ES-I3 (cell line): ENCODE results near the gene SAMD1.

Experiments used
- H3K36me3 ChIP-seq: 2 replicates; pipeline ENCODE4 v1.6.1; 2013; ENCODE audit warnings: mild to moderate bottlenecking, low read length, control low read depth, moderate library complexity; ENCODE audit not compliant: insufficient read depth
- H3K4me1 ChIP-seq: 2 replicates; pipeline ENCODE4 v1.6.1; 2013; ENCODE audit warnings: mild to moderate bottlenecking, control low read depth, low read length; ENCODE audit not compliant: insufficient read depth
- H3K9ac ChIP-seq: 2 replicates; pipeline ENCODE4 v1.6.1; 2013; ENCODE audit warnings: low read depth, mild to moderate bottlenecking, low read length, moderate library complexity
- H3K9me3 ChIP-seq: 2 replicates; pipeline ENCODE4 v1.6.1; 2013; ENCODE audit warnings: mild to moderate bottlenecking, low read length, moderate library complexity; ENCODE audit not compliant: control insufficient read depth, insufficient read depth

SAMD1 gene

DNA sequence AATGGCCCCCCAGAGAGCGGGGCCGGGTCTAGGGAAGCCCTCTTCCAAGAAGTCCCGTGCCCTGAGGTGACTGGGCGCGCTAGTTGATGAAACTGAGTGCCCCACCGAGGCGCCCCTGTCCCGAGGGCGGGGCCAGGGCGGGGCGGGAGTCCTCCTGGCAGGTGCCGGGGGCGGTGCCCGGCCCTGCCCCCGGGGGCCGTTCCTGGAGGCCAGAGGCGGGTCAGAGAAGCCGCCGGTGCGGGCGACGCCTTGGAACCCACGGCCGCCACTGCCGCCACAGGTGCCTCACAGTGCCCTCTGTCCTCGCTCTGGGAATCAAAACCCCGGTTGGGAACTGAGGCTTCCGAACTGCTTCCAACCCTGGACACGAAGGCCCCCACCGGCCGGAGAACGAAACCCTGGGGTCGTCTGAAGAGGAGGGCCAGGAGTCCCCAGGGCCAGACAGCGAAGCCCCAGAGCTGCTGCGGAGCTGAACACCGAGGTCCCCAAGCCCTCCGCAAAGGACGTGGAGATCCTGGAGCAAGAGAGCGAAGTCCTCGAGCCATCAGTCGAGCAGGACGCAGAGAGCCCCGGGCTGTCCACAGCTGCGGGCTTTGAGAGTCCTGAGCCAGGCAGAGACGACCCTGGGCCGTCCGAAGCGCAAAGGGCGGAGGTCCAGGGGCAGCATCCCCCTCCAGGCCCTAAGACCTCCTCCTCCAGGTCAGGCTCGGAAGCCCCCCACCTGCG, 17.9 kb downstream of the SAMD1 start, which contains the start of gene MISP3:
Gene MISP3, plus strand, starts transcription at position 252 of the 726 bp plus-strand sequence. CDS start 524 bp downstream, outside the sequence.
- Histone ChIP-seq H3K9me3 (no peaks in the 10 kb centered on the region), H3K36me3 (no peaks in the 10 kb centered on the region), H3K9ac (peak within 1 kb of the TSS; percentile 74; the same call in 1 of the 2 replicates), H3K4me1 (no peaks in the 10 kb centered on the region; the same call in 1 of the 2 replicates)

DNA sequence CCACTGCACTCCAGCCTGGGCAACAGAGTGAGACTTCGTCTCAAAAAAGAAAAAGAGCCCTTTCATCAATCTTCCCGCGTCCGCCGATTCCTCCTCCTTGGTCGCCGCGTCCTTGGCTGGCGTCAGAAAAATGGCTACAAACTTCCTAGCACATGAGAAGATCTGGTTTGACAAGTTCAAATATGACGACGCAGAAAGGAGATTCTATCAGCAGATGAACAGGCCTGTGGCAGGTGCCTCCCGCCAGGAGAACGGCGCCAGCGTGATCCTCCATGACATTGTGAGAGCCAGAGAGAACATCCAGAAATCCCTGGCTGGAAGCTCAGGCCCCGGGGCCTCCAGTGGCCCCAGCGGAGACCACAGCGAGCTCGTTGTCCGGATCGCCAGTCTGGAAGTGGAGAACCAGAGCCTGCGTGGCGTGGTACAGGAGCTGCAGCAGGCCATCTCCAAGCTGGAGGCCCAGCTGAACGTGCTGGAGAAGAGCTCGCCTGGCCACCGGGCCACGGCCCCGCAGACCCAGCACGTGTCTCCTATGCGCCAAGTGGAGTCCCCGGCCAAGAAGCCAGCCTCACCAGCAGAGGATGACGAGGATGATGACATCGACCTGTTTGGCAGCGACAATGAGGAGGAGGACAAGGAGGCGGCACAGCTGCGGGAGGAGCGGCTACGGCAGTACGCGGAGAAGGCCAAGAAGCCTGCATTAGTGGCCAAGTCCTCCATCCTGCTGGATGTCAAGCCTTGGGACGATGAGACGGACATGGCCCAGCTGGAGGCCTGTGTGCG, 20.1 kb downstream of the SAMD1 start:
- Histone ChIP-seq H3K9me3 (no peaks in the 10 kb centered on the region), H3K36me3 (no peaks in the 10 kb centered on the region), H3K4me1 (no peaks in the 10 kb centered on the region; the same call in 1 of the 2 replicates), H3K9ac (no peak overlapping the region)

DNA sequence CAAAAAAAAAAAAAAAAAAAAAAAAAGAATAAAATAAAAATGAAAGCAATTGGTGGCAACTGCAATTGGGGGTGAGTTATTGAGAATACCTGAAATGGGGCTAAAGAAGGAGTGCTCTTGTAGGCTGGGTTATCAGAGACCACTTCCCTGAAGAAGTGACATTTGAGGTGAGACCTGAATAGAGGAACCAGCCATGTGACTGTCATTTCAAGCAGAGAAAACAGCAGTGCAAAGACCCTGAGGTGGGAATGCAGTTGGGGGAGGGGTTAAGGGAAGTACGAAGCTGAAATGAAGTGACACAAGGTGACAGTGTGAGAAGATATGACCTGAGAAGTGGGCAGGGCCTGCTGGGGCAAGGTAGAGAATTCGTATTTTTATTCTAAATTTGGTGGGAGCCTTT, 24.4 kb downstream of the SAMD1 start:
- H3K36me3 ChIP-seq = no peaks in the 10 kb centered on the region
- H3K9ac ChIP-seq = no peak overlapping the region
- H3K9me3 ChIP-seq = no peaks in the 10 kb centered on the region
- H3K4me1 ChIP-seq = no peaks in the 10 kb centered on the region; the same call in 1 of the 2 replicates

DNA sequence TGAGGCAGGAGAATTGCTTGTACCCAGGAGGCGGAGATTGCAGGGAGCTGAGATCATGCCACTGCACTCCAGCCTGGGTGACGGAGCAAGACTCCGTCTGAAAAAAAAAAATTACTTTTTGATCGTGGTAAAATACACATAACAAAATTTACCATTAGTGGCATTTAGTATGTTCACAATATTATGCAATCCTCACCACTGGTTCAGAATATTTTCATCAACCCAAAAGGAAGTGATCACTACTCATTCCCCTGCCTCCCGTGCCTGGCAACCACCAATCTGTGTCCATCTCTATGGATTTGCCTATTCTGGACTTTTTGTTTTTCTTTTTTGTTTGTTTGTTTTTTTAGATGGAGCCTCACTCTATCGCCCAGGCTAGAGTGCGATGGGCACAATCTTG, 27.4 kb downstream of the SAMD1 start:
- Histone ChIP-seq H3K9ac (no peak overlapping the region), H3K9me3 (no peaks in the 10 kb centered on the region), H3K4me1 (peaks cover 6% of the 10 kb centered on the region; the same call in 1 of the 2 replicates), H3K36me3 (no peaks in the 10 kb centered on the region)

DNA sequence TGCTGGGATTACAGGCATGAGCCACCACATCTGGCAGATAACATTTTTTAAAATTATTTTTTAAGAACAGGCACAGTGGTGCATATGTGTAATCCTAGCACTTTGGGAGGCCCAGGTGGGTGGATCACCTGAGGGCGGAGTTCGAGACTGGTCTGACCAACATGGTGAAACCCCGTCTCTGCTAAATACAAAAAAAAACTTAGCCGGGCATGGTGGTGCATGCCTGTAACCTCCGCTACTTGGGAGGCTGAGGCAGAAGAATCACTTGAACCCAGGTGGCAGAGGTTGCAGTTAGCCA, 28.0 kb downstream of the SAMD1 start:
- no peaks in the 10 kb centered on the region for H3K9me3 ChIP-seq
- H3K9ac ChIP-seq = no peak overlapping the region
- no peaks in the 10 kb centered on the region for H3K36me3 ChIP-seq
- peaks cover 7% of the 10 kb centered on the region; the same call in 1 of the 2 replicates for H3K4me1 ChIP-seq

DNA sequence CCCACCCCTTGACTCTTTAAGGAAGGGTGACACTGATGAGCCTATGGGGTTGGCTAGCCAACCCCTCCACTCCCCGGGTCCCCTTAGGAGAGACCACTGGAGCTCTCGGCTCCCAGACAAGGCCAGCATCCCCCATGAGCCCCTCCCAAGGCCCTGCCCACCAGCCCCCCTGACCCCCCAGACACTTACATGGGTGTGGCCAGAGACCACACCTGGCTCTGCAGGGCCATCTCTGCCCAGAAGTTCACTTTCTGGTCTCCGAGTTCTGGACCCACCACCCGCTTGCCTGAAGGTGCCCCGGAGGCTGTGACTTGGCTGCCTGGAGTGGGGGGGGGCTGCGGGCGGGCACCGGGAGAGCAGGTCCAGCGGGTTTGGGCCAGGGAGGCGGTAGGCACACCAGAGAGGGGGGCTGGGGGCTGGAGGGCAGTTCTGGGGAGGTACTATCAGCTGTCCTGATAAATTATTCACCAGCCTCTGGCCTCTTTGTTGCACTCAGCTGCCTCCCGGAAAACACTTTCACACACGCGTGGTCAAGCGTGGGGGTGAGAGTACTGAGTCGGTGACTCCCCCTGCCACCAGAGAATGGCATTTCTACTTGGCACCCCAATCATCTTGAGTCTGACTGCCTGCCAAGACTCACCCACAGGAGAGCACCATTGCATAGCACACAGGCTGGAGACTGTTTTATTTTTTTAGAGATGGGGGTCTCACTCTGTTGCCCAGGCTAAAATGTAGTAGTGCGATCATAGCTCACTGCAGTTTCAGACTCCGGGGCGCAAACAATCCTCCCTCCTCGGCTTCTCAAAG, 28.6 kb downstream of the SAMD1 start, which contains the start of gene PALM3:
Gene PALM3, minus strand, starts transcription at position 326 of the 807 bp plus-strand sequence. Its CDS starts 96 bp downstream, at position 230.
- Histone ChIP-seq H3K36me3 (no peaks in the 10 kb centered on the region), H3K9ac (no peak within 1 kb of the TSS), H3K4me1 (peaks cover 7% of the 10 kb centered on the region; the same call in 1 of the 2 replicates), H3K9me3 (no peaks in the 10 kb centered on the region)

DNA sequence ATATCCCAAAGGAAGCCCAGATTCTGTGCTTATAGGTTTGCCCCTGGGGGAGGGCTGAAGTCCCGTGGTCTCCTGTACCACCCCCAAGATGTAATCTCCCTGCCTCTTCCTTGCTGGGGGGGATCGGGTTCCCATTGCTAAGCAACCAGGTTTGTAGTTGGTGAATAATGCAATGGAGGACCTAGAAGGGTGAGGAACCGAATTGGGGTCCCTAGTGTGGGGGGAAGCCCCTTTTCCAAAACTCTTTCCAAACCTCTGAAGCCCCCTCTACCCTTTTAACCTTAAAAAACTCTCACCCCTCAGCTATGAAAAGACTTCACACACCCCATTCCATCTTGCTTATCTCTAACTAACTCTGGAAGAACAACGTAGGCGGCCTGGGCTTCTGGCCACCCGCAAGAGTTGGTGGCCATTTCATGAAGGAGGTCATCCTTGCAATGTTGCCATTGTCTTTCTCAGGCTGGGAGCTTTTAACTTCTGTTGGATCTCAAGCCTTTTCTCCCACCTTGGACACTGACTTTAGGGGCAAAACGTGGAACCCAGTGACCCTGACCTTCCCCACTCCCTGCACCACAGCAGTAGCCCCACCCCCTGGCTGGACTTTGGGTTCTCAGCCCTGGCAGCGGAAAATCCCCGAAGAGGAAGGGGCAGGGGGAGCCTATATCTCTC, 29.3 kb downstream of the SAMD1 start:
- no peaks in the 10 kb centered on the region for H3K36me3 ChIP-seq
- peaks cover 7% of the 10 kb centered on the region; the same call in 1 of the 2 replicates for H3K4me1 ChIP-seq
- no peak overlapping the region for H3K9ac ChIP-seq
- no peaks in the 10 kb centered on the region for H3K9me3 ChIP-seq

DNA sequence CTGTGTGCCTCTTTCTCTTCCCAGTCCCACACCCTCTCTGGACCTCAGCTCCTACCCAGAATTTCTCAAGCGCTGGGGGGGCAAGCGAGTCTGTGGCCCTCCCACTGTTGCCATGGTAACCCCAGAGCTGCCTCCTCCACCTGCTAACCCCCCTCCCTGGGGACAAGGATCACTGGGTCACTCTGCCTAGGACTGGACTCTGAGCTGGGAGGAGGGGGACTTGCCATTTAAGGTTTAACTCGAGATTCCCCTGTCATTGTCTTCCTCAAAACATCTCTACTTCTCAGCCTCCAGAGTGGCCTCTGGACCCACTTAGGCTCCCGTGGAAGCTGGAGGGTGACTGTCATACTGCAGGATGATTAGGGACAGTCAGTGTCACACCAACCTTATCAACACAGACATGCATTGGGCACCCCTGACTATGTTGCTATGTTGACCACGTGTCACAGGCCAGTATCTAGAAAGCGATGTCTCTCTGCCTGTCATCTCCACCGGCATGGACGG, 30.8 kb downstream of the SAMD1 start:
- Histone ChIP-seq H3K9ac (no peak overlapping the region), H3K36me3 (no peaks in the 10 kb centered on the region), H3K9me3 (no peaks in the 10 kb centered on the region), H3K4me1 (peaks cover 7% of the 10 kb centered on the region; the same call in 1 of the 2 replicates)

DNA sequence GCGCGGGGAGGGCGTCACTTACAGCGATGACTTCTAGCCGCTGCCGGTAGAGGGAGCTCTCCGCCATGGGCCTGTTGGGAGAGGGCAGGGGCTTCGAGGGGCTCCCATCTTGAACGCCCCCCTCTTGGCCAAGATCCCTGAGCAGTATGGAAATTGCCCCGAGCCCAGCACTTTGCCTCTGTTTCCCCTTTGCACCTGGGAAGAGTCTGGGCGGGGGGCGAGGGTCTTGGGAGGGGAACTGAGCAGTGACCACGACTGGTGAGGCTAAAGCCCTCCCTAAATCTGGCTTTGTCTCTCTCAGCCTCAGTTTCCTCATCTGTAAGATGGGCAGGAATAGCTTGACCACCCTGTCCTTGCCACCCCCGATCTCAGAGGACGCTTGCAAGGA, 31.5 kb downstream of the SAMD1 start:
- Histone ChIP-seq H3K36me3 (no peaks in the 10 kb centered on the region), H3K4me1 (peaks cover 7% of the 10 kb centered on the region; the same call in 1 of the 2 replicates), H3K9me3 (no peaks in the 10 kb centered on the region), H3K9ac (peak overlapping the region; percentile 48; the same call in 1 of the 2 replicates)

DNA sequence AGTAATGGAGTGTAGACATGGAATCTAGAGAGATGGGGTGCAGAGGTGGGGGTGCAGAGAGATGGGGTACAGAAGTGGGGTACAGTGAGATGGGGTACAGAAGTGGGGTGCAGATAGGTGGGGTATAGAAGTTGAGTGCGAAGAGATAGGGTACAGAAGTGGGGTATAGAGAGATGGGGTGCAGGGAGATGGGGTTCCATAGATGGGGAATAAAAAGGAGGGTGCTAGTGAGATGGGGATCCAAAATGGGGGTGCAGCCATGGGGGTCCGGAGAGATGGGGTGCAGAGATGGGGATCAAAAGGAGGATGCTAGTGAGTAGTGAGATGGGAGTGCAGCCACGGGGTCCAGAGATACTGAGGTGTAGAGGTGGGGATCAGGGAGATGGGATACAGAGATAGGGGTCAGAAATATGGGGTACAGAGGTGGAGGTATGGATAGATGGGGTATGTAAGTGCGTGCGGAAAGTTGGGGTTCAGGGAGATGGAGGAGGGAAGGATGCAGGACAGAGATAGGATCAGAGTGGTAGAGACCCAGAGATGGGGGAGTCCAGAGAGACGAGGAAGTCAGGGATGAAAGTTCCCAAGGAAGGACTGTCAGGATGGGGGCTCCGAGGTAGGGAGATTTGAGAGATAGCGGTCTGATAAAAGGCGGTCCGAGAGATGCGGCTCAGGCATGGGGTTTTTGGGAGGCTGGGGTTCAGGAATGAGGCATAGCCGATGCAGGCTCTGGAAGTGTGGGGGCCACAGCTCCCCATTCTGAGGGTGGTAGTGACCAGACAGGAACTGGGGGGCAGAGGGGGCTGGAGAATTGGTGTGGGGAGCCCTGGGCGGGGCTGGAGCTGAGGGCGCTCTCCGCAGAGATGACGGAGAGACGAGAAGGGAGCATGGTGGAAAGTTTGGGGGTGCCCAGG, 32.1 kb downstream of the SAMD1 start:
- Histone ChIP-seq H3K9me3 (no peaks in the 10 kb centered on the region), H3K36me3 (no peaks in the 10 kb centered on the region), H3K9ac (peak overlapping the region; percentile 48; the same call in 1 of the 2 replicates), H3K4me1 (peaks cover 7% of the 10 kb centered on the region; the same call in 1 of the 2 replicates)

DNA sequence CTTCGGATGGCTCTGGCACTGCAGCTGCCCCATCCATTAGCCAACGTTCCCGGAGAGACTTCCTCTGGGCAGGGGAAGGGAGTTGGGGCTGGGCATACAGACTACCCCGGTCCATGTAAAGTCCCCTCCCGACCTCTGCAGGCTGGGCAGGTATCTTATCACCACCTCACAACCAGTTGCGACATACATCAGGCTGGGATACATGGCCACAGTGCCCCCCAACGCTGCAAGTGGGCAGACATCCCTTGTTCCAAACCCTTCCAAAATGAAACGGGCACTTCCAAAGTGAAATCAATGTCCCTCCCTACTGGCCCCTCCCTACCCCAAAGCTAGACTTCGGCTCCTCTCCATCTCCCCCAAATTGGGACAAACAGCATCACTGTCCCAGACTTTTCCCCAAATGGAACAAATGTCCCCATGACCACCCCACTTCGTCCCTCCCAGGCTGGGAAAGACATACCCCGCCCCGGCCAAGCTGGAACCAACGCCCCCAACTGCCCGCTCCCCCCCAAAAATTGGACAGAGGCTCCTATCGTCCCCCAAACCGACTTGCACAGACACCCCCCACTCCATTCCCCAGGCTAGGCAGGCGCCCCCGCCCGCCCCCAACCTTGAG, 33.7 kb downstream of the SAMD1 start:
- H3K9ac ChIP-seq = peak overlapping the region; percentile 60
- H3K36me3 ChIP-seq = no peaks in the 10 kb centered on the region
- peaks cover 7% of the 10 kb centered on the region; the same call in 1 of the 2 replicates for H3K4me1 ChIP-seq
- no peaks in the 10 kb centered on the region for H3K9me3 ChIP-seq

DNA sequence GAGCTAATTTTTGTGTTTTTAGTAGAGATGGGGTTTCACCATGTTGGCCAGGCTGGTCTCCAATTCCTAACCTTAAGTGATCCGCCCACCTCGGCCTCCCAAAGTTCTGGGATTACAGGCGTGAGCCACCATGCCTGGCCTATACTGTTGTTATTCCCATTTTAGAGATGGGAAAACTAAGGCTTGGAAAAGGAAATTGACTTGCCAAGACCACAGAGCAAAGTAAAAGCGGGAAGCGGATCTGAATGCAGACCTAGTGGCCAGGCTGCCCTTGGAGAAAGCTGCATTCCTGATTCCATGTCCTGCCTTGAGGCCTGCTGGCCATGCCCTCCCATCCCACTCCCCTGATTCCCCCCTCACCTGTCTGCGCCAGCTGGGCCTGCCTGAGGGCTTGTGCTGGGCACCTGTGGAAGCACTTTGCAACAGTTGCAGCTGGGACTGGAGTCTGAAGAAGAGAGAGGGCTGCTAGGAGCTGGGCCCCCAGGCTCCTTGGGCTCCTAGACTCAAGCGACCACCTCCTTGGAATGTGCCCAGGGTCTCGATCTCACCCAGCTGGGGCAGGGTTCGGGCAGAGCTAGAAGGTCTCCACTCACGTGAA, 34.4 kb downstream of the SAMD1 start:
- Histone ChIP-seq H3K9ac (no peak overlapping the region), H3K9me3 (no peaks in the 10 kb centered on the region), H3K36me3 (no peaks in the 10 kb centered on the region), H3K4me1 (peaks cover 7% of the 10 kb centered on the region; the same call in 1 of the 2 replicates)
